Chondrocyte (in vitro differentiated cells): ENCODE measurements around the gene TLE1. TPM values are rescaled to one million over a fixed set of nuclear protein-coding genes. Genes with fewer than 3 reads are reported as not detected.

Source experiments
- DNase-seq: peaks from one replicate; pipeline ENCODE4 v3.0.0; 2021; ENCODE audit warnings: mixed read lengths, low spot score
- H3K27ac Mint-ChIP-seq: one replicate; pipeline ENCODE4 v1.8.0; 2021; ENCODE audit warnings: mild to moderate bottlenecking, moderate library complexity, mixed read lengths; ENCODE audit not compliant: unreplicated experiment
- H3K27me3 Mint-ChIP-seq: 2 replicates; pipeline ENCODE4 v1.8.0; 2021; ENCODE audit warnings: low read depth, mixed read lengths
- H3K36me3 Mint-ChIP-seq: 2 replicates; pipeline ENCODE4 v1.8.0; 2021; ENCODE audit warnings: low read depth, mixed read lengths
- H3K4me1 Mint-ChIP-seq: 2 replicates; pipeline ENCODE4 v1.8.0; 2021; ENCODE audit warnings: low read depth, mild to moderate bottlenecking, mixed read lengths
- H3K4me3 Mint-ChIP-seq: one replicate; pipeline ENCODE4 v1.8.0; 2021; ENCODE audit warnings: mild to moderate bottlenecking, moderate library complexity, mixed read lengths; ENCODE audit not compliant: unreplicated experiment
- H3K9me3 Mint-ChIP-seq: 2 replicates; pipeline ENCODE4 v1.8.0; 2021; ENCODE audit warnings: low read depth, mixed read lengths
- total RNA-seq: library from RNA; stranded (reverse); gene quantifications from 3 replicates; pipeline ENCODE4 v1.2.1, GENCODE V29; 2021
- TF ChIP-seq, protein P1 (sequence below): fragments of 200-600 bp; sonication (generic); IDR thresholded peaks from 2 replicates; pipeline ENCODE4 v1.5.0; 2021; ENCODE audit warnings: antibody characterized with exemption, mild to moderate bottlenecking, moderate library complexity

Gene TLE1
- total RNA-seq, 1 donor from 2014 or later, result 12.6 TPM

DNA sequence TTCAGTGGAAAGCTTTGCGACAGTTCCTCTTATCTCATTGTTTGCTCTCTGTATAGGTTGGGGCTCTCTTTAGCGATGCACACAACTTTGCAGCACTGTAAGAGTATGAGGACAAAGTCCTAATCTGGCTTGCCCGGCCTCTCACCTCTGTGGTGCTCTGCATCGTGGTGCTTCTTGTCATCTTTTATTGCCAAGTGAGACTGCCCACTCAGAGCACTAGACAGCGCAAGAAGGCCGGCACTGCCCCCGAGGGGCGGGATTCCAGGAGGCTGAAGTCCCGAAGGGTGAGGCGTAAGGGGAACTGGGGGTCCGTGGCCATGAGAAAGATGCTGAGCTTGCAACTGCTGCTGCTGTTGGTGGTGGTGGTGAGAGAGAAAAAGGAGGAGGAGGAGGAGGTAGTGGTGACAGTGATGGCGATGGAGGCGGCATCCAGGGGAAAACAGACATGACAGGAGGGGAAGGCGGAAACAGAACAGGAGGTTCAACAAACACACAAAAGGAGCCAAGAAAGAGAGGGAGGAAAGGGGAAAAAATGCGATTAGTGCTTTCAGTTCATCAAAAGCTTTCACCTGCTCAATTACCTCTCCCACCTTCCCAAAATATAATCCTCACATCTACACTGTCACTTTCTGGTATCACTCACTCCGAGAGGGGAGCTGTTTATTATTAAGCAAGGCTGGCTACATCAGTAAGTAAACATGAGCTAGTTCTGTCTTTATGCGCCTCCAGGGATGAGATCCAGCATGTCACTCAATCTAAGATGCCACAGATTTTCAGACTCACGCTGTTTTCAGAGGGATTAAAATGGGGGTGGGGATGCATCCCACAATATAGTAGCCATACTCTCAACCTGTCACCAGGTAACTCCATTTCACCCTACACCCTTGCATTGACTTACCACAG, 55.1 kb downstream of the TLE1 start:
- DNase-seq, result no peak
- peak overlapping the region; percentile 35 for H3K4me3 Mint-ChIP-seq
- peak overlapping the region; percentile 49 for H3K27ac Mint-ChIP-seq
- TF ChIP-seq, protein P1, sequence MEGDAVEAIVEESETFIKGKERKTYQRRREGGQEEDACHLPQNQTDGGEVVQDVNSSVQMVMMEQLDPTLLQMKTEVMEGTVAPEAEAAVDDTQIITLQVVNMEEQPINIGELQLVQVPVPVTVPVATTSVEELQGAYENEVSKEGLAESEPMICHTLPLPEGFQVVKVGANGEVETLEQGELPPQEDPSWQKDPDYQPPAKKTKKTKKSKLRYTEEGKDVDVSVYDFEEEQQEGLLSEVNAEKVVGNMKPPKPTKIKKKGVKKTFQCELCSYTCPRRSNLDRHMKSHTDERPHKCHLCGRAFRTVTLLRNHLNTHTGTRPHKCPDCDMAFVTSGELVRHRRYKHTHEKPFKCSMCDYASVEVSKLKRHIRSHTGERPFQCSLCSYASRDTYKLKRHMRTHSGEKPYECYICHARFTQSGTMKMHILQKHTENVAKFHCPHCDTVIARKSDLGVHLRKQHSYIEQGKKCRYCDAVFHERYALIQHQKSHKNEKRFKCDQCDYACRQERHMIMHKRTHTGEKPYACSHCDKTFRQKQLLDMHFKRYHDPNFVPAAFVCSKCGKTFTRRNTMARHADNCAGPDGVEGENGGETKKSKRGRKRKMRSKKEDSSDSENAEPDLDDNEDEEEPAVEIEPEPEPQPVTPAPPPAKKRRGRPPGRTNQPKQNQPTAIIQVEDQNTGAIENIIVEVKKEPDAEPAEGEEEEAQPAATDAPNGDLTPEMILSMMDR, result no peak
- no peaks in the 10 kb centered on the region for H3K9me3 Mint-ChIP-seq
- no peaks in the 10 kb centered on the region for H3K36me3 Mint-ChIP-seq
- peaks cover 42% of the 10 kb centered on the region for H3K4me1 Mint-ChIP-seq
- H3K27me3 Mint-ChIP-seq, result no peaks in the 10 kb centered on the region

DNA sequence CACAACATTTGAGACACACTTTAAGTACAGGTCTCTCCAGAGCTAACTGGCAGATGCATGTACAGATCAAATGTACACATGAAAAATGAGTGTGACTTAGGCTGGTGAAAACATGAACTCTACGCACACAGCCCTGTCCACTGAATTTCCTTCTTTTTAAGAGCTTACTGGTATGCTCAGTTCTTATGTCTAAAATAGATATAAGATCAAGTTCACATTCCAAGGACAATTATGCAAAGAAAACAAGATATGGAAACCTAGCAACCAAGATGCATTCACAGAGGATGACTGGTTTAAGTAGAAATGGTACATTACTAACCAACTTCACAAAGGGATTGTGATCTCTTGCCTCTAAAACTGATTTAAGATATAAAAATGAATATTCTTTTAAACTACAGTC, 56.7 kb downstream of the TLE1 start:
- Mint-ChIP-seq H3K27me3 (no peaks in the 10 kb centered on the region), H3K4me3 (peak overlapping the region; percentile 28), H3K4me1 (peaks cover 45% of the 10 kb centered on the region), H3K36me3 (no peaks in the 10 kb centered on the region), H3K9me3 (no peaks in the 10 kb centered on the region), H3K27ac (peak overlapping the region; percentile 98)
- TF ChIP-seq, protein P1, result no peak
- no peak for DNase-seq

DNA sequence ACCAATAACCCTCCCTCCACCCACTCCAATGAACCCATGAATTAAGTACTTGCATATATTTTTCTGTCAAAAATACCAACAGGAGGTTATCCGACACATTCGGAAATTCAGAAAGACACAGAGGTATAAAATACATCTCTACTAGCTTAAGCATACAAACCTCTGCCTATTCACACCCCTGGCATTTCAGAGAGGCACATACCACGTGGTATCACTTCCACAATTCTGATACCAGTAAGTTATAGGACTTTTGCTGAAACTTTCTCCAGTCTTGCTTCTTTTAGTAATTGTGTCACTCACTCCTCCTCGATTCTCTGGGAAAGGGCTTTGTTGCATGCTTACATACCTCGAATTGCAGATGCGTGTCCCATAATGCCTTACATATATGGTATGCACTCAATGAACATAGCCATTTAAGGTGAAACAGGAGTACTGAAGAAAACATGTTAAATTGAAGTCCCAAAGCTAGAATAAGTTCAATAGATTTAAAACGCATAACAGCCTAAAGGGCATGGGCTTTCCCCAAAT, 58.1 kb downstream of the TLE1 start:
- DNase-seq, result no peak
- no peak overlapping the region for H3K4me3 Mint-ChIP-seq
- no peaks in the 10 kb centered on the region for H3K36me3 Mint-ChIP-seq
- H3K9me3 Mint-ChIP-seq, result no peaks in the 10 kb centered on the region
- TF ChIP-seq, protein P1, result no peak
- H3K4me1 Mint-ChIP-seq, result peaks cover 46% of the 10 kb centered on the region
- H3K27ac Mint-ChIP-seq, result peak overlapping the region; percentile 4
- no peaks in the 10 kb centered on the region for H3K27me3 Mint-ChIP-seq

DNA sequence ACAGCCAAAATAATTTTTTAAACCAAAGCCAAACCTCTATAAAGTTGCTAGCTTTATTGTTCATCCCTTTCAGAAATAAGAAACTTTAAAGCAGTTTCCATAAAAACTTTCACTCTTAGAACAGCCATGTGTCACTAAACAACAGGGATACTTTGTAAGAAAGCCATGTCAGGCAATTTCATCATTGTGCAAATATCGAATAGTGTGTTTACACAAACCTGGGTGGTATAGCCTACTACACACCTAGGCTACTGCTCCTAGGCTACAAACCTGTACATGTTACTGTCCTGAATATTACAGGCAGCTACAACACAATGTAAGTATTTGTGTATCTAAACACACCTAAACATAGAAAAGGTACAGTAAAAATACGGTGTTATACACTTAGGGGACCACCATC, 59.9 kb downstream of the TLE1 start:
- H3K9me3 Mint-ChIP-seq, result no peaks in the 10 kb centered on the region
- H3K27me3 Mint-ChIP-seq, result no peaks in the 10 kb centered on the region
- H3K36me3 Mint-ChIP-seq, result no peaks in the 10 kb centered on the region
- H3K27ac Mint-ChIP-seq, result no peak overlapping the region
- TF ChIP-seq, protein P1, result no peak
- peaks cover 38% of the 10 kb centered on the region for H3K4me1 Mint-ChIP-seq
- DNase-seq, result no peak
- no peak overlapping the region for H3K4me3 Mint-ChIP-seq

DNA sequence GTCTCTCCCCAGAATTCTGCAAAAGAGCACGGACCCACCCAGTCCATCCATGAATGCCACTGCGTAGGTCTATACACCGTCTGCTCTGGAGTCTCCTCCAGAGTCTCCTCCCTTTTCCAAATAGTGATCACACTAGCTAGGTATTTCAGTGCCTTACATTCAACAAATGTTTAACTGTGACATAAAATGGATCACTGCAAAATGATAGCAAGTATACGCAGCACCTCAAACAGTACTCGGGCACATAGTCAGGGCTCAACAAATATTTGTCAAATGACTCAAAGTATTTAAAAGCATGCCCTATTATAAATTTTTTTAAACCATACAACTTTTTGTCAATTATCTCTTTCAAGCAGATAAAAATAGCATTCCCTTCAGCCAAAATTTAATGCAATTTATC, 60.5 kb downstream of the TLE1 start:
- no peak overlapping the region for H3K27ac Mint-ChIP-seq
- no peak overlapping the region for H3K4me3 Mint-ChIP-seq
- H3K9me3 Mint-ChIP-seq, result no peaks in the 10 kb centered on the region
- no peak for DNase-seq
- H3K27me3 Mint-ChIP-seq, result no peaks in the 10 kb centered on the region
- H3K36me3 Mint-ChIP-seq, result no peaks in the 10 kb centered on the region
- TF ChIP-seq, protein P1, result no peak
- peaks cover 33% of the 10 kb centered on the region for H3K4me1 Mint-ChIP-seq
